ENCODE measurements around the gene DONSON.

The DONSON gene

DNA sequence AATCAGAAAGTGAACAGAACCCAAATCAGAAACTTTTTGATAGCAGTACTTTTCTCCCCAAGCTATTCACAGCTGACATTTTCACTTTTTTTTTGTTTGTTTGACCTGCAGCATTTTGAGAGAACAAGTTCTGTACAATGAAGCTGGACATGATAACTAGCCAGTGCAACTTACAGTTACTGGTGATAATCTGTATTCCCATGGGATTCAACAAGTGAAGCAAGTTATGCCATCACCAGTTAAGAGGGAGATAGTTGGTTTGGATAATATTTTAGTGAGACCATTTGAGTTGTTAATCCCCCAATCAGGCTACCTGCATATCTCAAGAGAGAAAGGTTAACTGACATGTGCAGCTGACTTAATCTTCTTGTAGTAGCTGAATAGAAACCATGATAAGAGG is 27.5 kb downstream of the DONSON start:
- H3K27ac ChIP-seq: no peak overlapping the region
- TF ChIP-seq, protein P1, sequence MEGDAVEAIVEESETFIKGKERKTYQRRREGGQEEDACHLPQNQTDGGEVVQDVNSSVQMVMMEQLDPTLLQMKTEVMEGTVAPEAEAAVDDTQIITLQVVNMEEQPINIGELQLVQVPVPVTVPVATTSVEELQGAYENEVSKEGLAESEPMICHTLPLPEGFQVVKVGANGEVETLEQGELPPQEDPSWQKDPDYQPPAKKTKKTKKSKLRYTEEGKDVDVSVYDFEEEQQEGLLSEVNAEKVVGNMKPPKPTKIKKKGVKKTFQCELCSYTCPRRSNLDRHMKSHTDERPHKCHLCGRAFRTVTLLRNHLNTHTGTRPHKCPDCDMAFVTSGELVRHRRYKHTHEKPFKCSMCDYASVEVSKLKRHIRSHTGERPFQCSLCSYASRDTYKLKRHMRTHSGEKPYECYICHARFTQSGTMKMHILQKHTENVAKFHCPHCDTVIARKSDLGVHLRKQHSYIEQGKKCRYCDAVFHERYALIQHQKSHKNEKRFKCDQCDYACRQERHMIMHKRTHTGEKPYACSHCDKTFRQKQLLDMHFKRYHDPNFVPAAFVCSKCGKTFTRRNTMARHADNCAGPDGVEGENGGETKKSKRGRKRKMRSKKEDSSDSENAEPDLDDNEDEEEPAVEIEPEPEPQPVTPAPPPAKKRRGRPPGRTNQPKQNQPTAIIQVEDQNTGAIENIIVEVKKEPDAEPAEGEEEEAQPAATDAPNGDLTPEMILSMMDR (IDR thresholded peaks at IDR 0.05): no peak
- TF ChIP-seq ZFX (IDR thresholded peaks at IDR 0.05; ENCODE audit: borderline replicate concordance): no peak

DNA sequence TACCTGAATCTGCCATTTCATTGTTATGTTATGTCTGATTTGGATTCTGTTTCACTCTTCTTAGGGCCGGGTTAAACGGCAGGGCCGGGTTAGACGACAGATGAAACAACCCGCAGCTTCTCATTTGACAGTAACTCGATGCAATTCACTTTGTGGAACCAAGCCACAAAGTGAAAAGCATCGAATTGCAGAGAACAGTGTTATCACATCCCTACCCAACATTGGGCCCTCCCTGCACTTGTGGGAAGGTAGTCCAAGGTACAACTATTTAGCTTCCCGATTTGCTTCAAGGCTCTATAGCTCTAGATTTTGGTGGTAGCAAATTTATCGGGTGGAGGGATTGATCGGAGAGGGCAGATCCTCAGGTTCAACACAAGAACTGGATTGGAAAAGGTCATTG is 28.7 kb downstream of the DONSON start:
- H3K27ac ChIP-seq: no peak overlapping the region
- TF ChIP-seq, protein P1 (IDR thresholded peaks at IDR 0.05): no peak
- TF ChIP-seq ZFX (IDR thresholded peaks at IDR 0.05; ENCODE audit: borderline replicate concordance): no peak

DNA sequence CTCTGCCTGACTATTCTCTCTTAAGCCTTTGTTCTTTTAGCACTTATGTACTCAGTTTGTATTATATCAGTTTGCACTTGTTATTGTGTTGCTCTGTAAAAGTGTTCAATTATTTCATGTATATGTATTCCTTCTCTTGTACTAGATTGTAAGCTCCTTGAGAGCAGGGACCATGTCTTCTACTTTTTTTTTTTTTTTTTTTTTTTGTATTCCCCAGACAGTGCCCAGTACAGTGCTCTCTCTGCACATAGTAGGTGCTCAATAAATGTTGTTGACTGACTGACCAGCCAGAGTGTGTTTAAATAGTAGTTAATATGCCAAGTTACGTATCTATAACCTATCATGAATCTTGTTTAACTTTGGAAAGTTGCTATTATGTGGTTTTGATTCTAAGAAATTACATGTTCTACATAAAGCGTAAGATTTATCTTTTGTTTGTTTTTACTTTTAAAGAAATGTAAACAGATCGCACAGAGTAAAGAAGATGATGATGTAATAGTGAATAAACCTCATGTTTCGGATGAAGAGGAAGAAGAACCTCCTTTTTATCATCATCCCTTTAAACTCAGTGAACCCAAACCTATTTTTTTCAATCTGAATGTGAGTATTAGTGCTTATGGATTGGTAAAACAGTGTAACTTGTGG is 29.6 kb downstream of the DONSON start:
- H3K27ac ChIP-seq: no peak overlapping the region
- no peak for TF ChIP-seq ZFX (IDR thresholded peaks at IDR 0.05; ENCODE audit: borderline replicate concordance)
- TF ChIP-seq, protein P1 (IDR thresholded peaks at IDR 0.05): no peak

DNA sequence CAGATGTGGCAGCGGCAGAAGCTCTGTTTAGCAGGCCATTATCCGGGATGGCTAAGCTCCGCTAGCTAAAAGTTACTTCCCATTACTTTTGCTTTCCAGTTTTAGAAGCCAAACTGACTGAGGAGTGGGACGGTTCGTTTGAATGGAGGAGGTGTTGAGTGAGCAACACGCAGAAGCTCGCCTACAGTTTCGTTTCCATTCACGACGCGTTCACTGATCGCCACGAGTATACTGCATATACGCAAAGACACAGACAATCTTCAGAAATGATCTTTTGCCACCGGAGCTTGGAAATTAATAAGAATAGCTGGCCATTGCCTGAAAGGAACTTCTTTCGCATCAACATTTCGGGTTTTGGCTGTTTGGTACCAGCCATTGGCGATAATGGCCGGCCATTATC is 31.0 kb downstream of the DONSON start:
- H3K27ac ChIP-seq: no peak overlapping the region
- no peak for TF ChIP-seq ZFX (IDR thresholded peaks at IDR 0.05; ENCODE audit: borderline replicate concordance)
- TF ChIP-seq, protein P1 (IDR thresholded peaks at IDR 0.05): no peak

DNA sequence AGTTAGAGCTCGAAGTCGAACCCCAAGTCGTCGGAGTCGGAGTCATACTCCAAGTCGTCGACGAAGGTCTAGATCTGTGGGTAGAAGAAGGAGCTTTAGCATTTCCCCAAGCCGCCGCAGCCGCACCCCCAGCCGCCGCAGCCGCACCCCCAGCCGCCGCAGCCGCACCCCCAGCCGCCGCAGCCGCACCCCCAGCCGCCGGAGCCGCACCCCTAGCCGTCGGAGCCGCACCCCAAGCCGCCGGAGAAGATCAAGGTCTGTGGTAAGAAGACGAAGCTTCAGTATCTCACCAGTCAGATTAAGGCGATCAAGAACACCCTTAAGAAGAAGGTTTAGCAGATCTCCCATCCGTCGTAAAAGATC is 33.5 kb downstream of the DONSON start:
- TF ChIP-seq, protein P1 (IDR thresholded peaks at IDR 0.05): no peak
- no peak for TF ChIP-seq ZFX (IDR thresholded peaks at IDR 0.05; ENCODE audit: borderline replicate concordance)
- H3K27ac ChIP-seq: no peak overlapping the region

DNA sequence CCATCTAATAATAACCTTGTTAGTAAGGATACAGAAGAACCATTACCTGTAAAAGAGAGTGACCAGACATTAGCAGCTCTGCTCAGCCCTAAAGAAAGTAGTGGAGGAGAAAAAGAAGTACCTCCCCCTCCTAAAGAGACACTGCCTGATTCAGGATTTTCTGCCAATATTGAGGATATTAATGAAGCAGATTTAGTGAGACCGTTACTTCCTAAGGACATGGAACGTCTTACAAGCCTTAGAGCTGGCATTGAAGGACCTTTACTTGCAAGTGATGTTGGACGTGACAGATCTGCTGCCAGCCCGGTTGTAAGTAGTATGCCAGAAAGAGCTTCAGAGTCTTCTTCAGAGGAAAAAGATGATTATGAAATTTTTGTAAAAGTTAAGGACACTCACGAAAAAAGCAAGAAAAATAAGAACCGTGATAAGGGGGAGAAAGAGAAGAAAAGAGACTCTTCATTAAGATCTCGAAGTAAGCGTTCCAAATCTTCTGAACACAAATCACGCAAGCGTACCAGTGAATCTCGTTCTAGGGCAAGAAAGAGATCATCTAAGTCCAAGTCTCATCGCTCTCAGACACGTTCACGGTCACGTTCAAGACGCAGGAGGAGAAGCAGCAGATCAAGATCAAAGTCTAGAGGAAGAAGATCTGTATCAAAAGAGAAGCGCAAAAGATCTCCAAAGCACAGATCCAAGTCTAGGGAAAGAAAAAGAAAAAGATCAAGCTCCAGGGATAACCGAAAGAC is 34.1 kb downstream of the DONSON start:
- TF ChIP-seq ZFX (IDR thresholded peaks at IDR 0.05; ENCODE audit: borderline replicate concordance): no peak
- TF ChIP-seq, protein P1 (IDR thresholded peaks at IDR 0.05): no peak
- no peak overlapping the region for H3K27ac ChIP-seq

DNA sequence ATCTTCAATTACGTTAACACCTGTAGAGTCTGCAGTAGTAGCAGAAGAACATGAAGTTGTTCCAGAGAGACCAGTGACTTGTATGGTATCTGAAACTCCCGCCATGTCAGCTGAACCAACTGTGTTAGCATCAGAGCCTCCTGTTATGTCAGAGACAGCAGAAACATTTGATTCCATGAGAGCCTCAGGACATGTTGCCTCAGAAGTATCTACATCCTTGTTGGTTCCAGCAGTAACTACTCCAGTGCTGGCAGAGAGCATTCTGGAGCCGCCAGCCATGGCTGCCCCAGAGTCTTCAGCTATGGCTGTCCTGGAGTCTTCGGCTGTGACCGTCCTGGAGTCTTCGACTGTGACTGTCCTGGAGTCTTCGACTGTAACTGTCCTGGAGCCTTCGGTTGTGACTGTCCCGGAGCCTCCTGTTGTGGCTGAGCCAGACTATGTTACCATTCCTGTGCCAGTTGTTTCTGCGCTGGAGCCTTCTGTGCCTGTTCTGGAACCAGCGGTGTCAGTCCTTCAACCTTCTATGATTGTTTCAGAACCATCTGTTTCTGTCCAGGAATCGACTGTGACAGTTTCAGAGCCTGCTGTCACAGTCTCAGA is 35.4 kb downstream of the DONSON start:
- no peak overlapping the region for H3K27ac ChIP-seq
- TF ChIP-seq, protein P1 (IDR thresholded peaks at IDR 0.05): no peak
- TF ChIP-seq ZFX (IDR thresholded peaks at IDR 0.05; ENCODE audit: borderline replicate concordance): no peak
